Activated effector memory CD4-positive, alpha-beta T cell treated with Interleukin-2 at 50 U/mL for 16 hours (primary cell): Measurements from ENCODE around the gene PHAF1.
A peak's percentile ranks its signal among the peaks of the same experiment; 100 is the strongest.

Experiments
- DNase-seq: peaks from one replicate; pipeline ENCODE4 v3.0.0-alpha.2; 2020

The PHAF1 gene

DNA sequence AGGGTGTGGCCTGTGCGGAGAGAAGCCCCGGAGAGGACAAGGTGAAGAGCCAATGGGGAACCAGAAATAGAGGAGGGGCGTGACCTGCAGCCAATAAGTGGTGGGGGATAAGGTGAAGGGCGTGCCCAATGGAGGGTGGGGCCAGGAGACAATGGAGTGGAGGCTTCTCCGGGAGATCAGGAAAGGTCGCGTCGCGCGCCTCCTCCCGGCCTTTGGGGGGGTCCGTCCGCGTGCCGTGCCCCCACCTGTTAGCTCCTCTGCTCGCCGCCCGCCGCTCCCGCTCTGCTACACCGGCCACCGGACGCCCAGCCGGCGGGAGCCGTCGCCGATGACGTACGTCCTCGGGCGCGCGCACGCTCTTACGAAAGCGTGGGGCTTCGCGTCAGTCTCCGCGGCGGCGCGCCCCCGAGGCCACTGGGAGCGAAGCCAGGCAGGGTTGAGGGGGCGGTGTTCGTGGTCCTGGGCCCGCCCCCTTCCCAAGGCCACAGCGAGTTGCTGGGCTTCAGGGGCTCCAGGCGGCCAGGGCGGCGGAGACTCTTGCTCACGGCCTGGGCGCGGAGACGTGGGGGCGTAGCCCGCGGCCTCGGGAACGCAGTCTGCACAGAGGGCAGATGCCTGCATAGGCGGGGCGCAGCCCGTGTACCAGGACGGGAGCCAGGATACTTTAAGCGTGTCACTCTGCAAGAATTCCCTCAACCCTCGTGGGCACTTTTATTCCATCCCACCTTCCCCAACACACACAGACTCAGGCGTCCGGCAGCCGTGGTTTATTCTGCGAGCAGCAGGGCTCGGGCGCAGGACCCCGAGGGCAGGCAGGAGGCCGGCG lies 74.1 kb downstream of the PHAF1 start, which contains the start of gene MATCAP1:
TSS of gene MATCAP1 (minus strand) at position 337 of the 826 bp plus-strand sequence. CDS start 3,353 bp downstream, outside the sequence.
- peak; percentile 89 for DNase-seq

DNA sequence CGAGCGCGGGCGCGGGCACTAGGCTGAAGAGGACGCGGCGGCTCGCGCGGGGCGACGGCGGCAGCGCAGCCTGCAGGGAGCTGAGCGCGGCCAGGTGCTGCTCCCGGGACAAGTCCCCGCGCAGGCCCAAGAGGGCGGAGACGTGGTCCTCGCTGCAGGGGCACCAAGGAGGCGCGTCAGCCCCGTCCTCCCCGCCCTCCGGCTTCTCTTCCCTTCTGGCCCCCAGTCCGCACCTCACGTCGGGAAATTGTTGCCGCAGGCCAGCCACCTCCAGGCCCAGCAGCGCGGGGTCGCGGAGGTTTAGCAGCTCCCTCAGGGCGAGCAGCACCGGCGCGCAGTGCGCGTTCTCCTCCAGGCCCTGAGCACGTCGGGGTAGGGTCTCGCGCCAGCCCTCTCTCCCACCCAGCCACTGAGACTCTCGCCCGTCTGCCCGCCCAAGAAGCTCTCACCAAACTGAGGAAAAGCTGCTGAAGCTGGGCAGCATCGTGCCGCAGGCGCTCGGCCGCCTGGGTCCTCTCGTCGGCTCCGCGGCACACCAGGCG lies 74.8 kb downstream of the PHAF1 start:
- DNase-seq, result no peak

DNA sequence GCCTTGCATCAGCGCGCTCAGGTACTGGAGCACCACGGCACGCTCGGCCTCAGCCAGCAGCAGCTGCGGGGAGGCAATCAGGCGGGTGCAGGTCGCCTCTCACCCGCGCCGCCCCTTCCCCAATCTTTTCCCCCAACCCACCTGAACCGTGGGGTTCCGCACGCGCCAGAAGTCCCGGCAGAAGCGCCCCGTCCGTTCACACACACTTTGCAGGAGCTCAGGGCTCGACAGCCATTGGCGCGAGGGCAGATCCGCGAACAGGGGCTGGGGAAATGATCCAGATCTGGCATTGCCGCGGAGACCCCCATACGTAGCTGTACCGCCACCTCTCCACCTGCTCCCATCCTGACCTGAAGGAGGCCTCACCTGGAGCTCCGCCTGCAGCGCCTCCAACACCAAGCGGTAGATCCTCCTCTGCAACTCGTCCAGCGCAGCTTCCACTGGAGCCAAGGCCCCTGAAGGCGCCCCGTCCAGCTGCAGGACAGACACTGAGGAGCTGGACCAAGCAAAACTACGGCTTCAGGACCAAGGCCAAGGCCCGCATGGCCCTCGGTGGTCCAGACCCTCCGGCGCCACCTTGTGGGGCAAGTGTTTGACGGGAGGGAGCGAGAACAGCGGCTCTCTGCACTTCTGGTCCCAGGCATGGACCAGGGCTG lies 75.4 kb downstream of the PHAF1 start:
- DNase-seq, result peak; percentile 74

DNA sequence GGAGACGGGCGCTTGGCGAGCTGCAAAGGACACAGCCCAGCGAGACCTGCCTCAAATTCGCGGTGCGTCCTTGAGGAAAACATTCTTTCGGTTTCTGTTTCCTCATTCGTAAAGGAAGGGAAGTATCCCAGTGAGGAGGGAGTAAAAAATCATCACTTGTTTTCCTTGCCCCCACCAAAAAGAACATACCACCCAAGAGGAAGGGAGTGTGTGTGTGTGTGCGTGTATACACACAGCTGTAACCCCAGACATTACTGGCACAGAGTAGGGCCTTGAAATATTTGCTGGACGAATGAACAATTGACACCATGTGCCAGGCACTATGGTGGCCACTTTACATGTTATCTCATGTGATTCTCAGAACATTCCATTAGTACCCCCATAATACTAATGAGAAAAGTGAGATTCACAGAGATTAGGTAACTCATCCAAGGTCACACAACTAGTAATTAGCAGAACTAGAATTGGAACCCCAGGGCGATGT lies 76.0 kb downstream of the PHAF1 start:
- no peak for DNase-seq

DNA sequence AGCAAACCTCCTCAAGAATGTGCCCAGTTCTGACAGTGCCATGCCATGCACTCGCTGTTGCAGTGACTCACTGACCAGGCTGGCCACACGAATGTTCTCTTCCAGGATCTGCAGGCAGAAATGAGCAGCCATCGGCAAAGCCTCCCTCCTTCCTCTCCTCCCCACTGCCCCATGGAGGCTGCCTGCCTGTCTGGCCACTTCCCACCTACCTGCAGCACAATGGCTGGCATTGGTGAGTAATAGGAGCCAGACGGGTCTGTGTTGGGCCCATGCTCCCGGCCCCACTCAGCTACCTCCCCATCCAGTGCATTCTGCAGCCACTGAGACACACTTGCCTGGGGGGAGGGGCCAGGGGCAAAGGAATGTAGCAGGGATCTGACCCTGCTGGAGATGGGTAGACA lies 76.8 kb downstream of the PHAF1 start:
- DNase-seq, result no peak

DNA sequence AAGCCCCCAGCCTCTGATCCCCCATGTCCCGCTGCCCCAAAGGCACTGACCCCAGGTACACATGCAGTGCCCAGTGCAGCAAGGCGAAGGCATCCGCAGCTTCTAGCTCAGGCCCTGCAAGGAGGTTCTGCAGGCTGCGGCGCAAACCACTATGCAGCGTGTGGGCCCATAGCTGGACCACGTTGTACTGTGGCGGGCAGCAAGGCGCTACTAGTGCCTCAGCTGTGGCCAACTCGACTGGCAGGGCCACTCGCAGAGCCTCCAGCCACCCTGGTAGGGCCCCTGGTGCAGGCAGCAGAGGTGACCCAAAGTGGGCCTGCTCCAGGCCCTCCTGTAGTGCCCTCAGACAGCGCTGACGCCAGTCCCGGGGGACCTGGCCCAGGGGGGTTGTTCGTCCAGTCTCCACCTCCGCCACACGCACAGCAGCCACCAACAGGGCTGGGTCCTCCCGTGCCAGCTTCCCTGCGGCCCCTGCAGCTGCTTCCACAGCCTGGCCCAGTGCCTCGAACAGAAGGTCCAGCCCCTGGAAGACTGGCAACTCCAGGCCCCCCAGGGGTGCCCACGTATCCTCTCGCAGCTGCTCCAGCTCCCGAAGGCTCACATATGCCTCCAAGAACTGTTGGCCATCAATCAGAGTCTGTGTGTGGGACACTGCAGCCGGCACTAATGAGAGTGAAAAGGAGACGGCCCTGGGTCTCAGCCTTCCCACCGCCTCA lies 77.6 kb downstream of the PHAF1 start:
- no peak for DNase-seq

DNA sequence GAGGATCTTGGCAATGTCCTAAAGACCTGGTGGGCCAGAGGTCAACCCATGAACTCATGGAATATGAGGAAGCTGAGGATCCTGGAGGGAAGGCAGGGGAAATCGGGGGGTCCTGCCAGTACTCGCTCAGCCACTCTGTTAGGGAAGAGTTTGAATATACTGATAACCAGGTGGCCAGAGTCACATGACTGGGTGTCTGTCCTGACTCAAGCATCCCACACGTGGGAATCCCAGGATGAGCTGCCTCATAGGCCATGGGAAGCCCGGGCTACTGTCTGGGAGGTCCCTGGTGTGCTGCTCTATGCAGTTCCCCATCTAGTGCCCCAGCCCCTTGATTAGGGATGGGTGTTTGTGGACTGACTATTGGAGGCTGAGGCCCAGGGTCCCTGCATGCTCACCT lies 78.6 kb downstream of the PHAF1 start:
- no peak for DNase-seq

DNA sequence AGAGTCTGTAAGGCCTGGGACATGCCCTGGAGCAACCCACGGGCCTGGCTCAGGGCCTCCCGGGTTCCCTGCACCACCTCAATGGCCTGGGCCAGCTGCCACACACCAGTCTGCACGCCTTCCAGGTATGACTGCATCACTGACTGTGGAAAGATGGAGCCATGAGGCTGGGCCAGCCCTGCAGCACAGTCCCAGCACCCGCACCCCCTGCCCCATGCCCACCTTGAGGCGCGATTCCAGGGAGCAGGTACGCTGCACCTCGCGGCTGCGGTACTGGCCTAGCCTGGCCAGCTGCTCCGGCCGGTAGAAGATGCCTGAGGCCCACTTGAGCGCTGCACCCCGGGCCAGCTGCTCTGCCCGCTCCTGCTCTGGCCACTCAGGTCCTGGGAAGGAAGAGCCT lies 79.1 kb downstream of the PHAF1 start:
- no peak for DNase-seq

DNA sequence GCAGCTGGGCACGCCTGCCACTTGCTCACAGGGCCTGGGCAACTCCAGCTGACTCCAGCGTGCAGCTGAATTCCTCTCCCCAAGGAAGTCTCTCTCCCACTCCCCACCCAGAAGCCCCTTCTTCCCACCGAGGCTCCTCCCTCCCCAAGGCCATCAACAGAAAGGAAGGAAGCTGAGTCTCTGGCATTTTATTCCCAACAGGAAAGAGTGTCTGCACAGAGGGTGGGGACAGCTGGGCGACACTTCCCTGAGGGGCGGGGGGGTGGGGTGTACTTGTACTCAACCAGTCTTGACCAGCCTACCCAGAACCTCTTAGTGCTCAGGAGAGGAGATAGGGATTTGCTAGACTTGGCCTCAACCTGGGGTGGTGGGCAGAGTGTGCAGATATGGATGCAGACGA lies 80.3 kb downstream of the PHAF1 start, which contains the start of gene EXOC3L1:
TSS of gene EXOC3L1 (minus strand) at position 96 of the 400 bp plus-strand sequence. CDS start 460 bp downstream, outside the sequence.
- DNase-seq, result no peak

DNA sequence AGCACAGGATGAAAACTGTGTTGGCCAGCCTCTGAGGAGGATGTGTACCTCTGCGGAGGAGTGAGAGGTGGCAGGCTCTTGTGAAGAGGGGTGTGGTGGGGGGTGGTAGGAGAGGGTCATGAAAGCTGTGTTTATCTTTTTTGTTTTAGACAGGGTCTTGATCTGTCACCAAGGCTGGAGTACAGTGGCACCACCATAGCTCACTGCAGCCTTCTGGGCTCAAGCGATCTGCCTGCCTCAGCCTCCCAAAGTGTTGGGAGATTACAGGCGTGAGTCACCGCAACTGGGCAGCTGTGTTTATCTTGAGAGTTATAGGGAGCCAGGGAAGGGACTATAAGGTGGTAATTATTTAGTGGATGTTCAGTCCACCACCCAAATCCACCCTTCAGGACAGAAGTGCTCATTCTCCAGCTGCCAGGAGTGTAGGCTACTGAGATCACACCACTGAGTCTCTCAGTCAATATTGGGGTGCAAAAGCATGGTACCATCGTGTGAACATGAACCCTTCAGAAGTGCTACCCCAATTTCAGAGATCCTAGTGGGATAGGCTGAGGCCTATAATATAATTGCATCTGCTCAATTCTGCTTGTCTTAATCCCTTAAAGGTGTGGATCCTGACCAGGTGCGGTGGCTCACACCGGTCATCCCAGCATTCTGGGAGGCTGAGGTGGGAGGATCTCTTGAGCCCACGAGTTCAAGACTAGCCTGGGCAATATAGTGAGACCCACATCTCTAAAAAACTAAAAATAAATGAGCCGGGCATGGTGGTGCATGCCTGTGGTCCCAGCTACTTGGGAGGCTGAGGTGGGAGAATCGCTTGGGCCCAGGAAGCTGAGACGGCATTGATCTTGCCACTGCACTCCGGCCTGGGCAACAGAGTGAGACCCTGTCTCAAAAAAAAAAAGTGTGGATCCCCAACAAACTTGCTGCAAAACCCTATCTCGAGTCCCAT lies 81.0 kb downstream of the PHAF1 start:
- no peak for DNase-seq

DNA sequence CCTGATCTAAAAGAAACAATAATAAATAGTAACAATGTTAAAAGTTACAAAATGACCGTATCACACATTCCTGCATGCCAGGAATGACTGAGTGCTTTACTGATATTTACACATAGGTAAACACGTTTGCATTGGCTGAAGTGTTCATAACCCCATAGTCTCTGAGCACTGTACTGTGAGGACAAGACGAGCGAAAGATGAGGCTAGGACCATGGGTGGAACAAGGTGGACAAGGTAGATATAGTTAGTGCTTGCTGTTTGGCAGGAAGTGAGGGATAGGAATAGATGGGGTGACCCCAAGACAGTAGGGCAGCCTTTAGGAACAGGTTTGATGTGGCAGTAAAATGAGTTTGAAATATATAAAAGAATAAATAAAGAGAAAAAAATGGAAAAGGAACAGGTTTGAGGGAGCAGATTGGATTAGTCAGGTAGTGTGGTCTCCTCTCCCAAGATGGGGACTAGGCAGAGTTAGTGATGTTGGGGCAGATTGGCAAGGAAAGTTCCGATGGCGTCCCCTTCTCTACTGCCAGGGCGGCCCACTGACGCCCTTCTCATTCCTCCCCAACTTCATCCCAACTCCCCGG lies 81.8 kb downstream of the PHAF1 start:
- no peak for DNase-seq

DNA sequence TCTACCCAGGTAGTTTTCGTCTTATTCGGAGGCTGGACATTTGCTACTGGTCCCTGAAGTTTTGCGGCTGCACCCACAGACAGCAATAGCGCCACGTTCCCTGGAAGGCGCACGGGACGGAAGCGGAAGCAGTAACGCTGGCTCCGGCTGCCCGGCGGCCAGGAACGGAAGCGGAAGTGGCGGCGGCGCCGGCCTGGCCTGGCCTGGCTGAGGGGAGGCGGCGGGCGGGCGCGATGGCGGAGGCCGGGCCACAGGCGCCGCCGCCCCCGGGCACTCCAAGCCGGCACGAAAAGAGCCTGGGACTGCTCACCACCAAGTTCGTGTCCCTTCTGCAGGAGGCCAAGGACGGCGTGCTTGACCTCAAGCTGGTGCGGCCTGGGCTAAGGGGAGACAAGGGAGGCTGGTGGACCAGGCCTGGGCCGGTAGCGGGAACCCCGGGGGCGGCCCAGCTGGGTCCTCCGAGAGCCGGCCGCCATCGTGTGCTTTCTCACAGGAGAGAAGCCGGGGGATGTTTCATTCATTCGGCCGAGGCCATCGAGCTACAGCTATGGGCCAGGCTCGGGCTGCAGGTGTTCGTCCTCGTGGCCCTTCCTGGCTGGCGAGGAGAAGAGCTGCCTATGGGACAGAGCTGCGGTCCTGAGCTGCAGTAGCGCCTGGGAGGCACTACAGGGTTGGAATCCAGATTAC lies 82.4 kb downstream of the PHAF1 start, which contains the start of gene E2F4:
TSS of gene E2F4 (plus strand) at position 161 of the 687 bp plus-strand sequence. CDS start at position 234, 73 bp downstream.
- DNase-seq, result peak; percentile 82

DNA sequence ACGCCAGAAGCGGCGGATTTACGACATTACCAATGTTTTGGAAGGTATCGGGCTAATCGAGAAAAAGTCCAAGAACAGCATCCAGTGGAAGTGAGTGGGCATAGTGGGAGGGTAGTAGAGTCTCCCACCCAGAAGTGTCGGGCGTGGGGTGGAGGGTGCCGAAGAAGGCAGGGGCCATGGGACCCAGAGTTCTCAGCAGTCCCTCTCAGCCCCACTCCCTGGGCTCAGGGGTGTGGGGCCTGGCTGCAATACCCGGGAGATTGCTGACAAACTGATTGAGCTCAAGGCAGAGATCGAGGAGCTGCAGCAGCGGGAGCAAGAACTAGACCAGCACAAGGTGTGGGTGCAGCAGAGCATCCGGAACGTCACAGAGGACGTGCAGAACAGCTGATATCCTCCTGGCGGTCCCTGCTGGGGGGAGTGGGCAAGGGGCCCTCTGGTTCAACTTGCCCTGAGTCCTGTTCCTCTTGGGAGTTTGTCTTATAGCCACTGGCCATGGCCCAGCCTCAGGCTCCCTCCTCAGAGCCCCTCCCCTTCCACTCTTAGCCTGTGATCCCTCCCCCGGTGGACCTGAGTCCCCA lies 83.1 kb downstream of the PHAF1 start:
- DNase-seq, result no peak

DNA sequence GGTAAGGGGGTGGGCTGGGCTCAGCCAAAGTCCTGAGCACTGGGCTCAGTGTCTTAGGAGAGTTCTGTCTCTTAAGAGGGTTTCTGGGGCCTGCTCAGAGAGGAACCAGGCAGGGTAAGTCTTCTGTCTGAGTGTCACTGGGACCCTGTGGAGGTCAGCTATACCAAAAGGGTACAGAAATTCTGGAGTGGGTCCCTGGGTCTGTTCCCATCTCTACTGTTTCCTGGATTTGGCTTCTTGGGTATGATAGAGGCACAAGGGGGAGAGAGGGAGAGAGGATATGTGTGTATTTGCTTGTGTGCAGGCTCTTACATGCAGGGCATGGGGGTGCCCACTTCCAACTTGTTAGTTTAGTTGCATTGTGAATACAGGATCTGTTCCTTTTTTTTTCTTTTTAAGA lies 83.8 kb downstream of the PHAF1 start:
- no peak for DNase-seq

DNA sequence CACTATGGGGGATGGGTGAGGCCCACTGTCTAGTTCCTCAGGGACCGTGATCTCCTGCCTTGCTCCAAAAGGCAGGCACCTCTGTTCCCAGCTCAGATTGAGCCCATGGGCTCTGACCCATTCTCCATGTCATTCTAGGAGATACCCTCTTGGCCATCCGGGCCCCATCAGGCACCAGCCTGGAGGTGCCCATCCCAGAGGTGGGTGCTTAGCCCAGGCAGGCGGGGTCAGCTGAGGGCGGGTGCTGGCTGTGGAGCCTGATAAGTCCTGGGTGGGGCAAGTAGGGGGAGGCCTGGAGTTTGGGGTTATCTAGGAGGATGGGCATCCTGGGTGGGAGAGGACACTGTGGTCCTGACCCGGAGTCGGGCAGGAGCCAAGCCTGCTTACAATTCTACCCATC lies 84.5 kb downstream of the PHAF1 start:
- DNase-seq, result no peak

DNA sequence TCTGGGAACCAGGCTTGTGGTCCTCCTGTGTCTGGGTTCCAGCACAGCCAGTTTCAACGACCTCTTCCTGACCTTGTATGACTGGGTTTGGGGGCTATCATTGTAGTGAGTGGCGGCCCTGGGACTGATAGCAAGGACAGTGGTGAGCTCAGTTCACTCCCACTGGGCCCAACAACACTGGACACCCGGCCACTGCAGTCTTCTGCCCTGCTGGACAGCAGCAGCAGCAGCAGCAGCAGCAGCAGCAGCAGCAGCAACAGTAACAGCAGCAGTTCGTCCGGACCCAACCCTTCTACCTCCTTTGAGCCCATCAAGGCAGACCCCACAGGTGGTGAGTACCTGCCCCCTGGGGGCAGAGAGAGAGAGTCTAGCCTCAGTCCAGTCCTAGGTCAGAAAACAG lies 85.9 kb downstream of the PHAF1 start:
- DNase-seq, result no peak

DNA sequence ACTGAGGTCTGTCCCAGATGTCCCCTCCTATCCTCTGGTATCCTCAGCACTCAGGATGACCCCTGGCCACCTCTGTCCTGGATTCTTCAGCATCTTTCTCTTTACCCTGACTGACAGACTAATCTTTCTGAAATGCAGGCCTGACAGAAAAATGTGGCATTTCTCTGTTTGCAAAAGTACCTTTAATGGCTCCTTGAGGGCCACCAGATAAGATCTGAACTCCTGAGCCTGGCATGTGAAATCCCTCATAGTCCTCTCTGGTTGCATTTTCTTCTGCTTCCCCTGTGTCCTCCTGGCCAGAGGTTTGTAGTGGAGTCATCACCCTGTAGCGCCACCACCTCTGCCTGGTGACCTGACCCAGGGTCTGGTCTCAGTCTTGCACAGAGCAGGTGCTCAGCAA lies 87.1 kb downstream of the PHAF1 start:
- DNase-seq, result no peak

DNA sequence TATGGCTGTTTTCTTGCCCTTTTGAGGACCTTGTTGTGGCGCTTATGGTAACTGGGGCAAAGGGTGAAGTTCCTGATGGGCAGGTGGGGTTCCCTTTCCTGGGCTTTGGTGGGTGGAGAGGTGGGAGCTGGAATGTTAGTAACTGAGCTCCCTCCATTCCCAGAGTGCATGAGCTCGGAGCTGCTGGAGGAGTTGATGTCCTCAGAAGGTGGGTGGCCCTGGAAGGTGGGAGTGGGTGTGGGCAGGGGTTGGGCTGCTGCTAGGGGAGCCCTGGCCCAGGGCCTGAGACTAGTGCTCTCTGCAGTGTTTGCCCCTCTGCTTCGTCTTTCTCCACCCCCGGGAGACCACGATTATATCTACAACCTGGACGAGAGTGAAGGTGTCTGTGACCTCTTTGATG lies 88.0 kb downstream of the PHAF1 start:
- DNase-seq, result no peak
